GM21423 (cell line): ENCODE data around the gene DDX39B.
A peak's percentile ranks its signal among the peaks of the same experiment; 100 is the strongest.

ENCODE experiments used
- ATAC-seq: cut with Tn5 transposase; IDR thresholded peaks from one replicate; pipeline ENCODE4 v1.9.1; 2021; ENCODE audit warnings: mild to moderate bottlenecking, moderate library complexity; ENCODE audit not compliant: unreplicated experiment

DDX39B gene

GRCh38 chr6:31548544-31548873 lies 6.7 kb upstream of the DDX39B start:
- no peak for ATAC-seq

GRCh38 chr6:31547727-31548543 lies 6.1 kb upstream of the DDX39B start:
- ATAC-seq, result no peak

GRCh38 chr6:31546958-31547726 lies 5.3 kb upstream of the DDX39B start, which contains the start of gene NFKBIL1:
NFKBIL1 (plus strand) TSS chr6:31547608; CDS start chr6:31547695, 87 bp downstream.
- peak; percentile 75 for ATAC-seq

GRCh38 chr6:31546339-31546957 lies 4.6 kb upstream of the DDX39B start, which contains the start of gene ATP6V1G2:
ATP6V1G2 (minus strand) TSS chr6:31546608; CDS start chr6:31546559, 49 bp downstream.
- ATAC-seq, result peak; percentile 35

- ATAC-seq, result no peak
Measured at GRCh38 chr6:31545291-31545690, 3.5 kb upstream of the DDX39B start.

- ATAC-seq, result no peak
Measured at GRCh38 chr6:31544676-31545075, 2.9 kb upstream of the DDX39B start.

GRCh38 chr6:31543639-31544038 lies 1.8 kb upstream of the DDX39B start:
- ATAC-seq, result no peak

- ATAC-seq, result no peak
Measured at GRCh38 chr6:31541059-31541657, 645 bp downstream of the DDX39B start.

GRCh38 chr6:31540640-31541039 lies 1.2 kb downstream of the DDX39B start:
- ATAC-seq, result no peak

GRCh38 chr6:31538805-31539400 lies 2.9 kb downstream of the DDX39B start:
- no peak for ATAC-seq

GRCh38 chr6:31535538-31536324 lies 6.1 kb downstream of the DDX39B start:
- no peak for ATAC-seq

- ATAC-seq, result no peak
Measured at GRCh38 chr6:31534521-31535040, 7.2 kb downstream of the DDX39B start.

- no peak for ATAC-seq
Measured at GRCh38 chr6:31534011-31534410, 7.8 kb downstream of the DDX39B start.

- no peak for ATAC-seq
Measured at GRCh38 chr6:31533455-31533841, 8.4 kb downstream of the DDX39B start.

- no peak for ATAC-seq
Measured at GRCh38 chr6:31532644-31533454, 9.0 kb downstream of the DDX39B start.

- no peak for ATAC-seq
Measured at GRCh38 chr6:31531771-31532643, 9.8 kb downstream of the DDX39B start.

GRCh38 chr6:31531162-31531561 lies 10.6 kb downstream of the DDX39B start:
- no peak for ATAC-seq

- ATAC-seq, result no peak
Measured at GRCh38 chr6:31530659-31531058, 11.1 kb downstream of the DDX39B start.
